Stimulated activated CD4-positive, alpha-beta T cell treated with anti-CD3 and anti-CD28 coated beads, Interleukin-1b, Interleukin-23, amount 100 ng/mL, for 1 hour (primary cell): ENCODE measurements around the gene TNFAIP1.
"Not testable (repeated sequence)": the region's sequence is repeated elsewhere in the genome, so short reads cannot be mapped to it uniquely, and the experiment has no call there.

ENCODE experiments used
- DNase-seq, 2 donors: peaks; one replicate each; pipeline ENCODE4 v3.0.0-alpha.2; 2020; ENCODE audit warnings: low read depth in 2 of 2

Gene TNFAIP1

GRCh38 chr17:28324781-28325180 is 10.8 kb upstream of the TNFAIP1 start:
- no peak for DNase-seq

GRCh38 chr17:28325211-28325610 is 10.3 kb upstream of the TNFAIP1 start:
- DNase-seq, result no peak

- DNase-seq, result no peak
These were observed 9.4 kb upstream of the TNFAIP1 start for GRCh38 chr17:28326114-28326513.

GRCh38 chr17:28327031-28327607 is 8.4 kb upstream of the TNFAIP1 start:
- DNase-seq, result no peak

- DNase-seq, result no peak
These were observed 7.9 kb upstream of the TNFAIP1 start for GRCh38 chr17:28327709-28328108.

- DNase-seq, result no peak
These were observed 7.2 kb upstream of the TNFAIP1 start for GRCh38 chr17:28328325-28328724.

GRCh38 chr17:28330671-28331070 is 4.9 kb upstream of the TNFAIP1 start:
- DNase-seq, result no peak

- DNase-seq, result no peak
These were observed 3.6 kb upstream of the TNFAIP1 start for GRCh38 chr17:28331891-28332420.

GRCh38 chr17:28333083-28333746 is 2.3 kb upstream of the TNFAIP1 start:
- no peak for DNase-seq

GRCh38 chr17:28334171-28334570 is 1.4 kb upstream of the TNFAIP1 start:
- no peak for DNase-seq

GRCh38 chr17:28334666-28335200 is 828 bp upstream of the TNFAIP1 start:
- DNase-seq, result no peak

- DNase-seq, result no peak
These were observed 654 bp downstream of the TNFAIP1 start for GRCh38 chr17:28335959-28336871.

- no peak for DNase-seq
These were observed 2.7 kb downstream of the TNFAIP1 start for GRCh38 chr17:28338056-28338768.

GRCh38 chr17:28338769-28339212 is 3.2 kb downstream of the TNFAIP1 start:
- DNase-seq, result not testable (repeated sequence)

GRCh38 chr17:28339431-28339830 is 3.9 kb downstream of the TNFAIP1 start:
- no peak for DNase-seq

GRCh38 chr17:28340374-28340773 is 4.8 kb downstream of the TNFAIP1 start:
- no peak for DNase-seq

GRCh38 chr17:28341516-28341915 is 6.0 kb downstream of the TNFAIP1 start:
- DNase-seq, result no peak

GRCh38 chr17:28342313-28342712 is 6.8 kb downstream of the TNFAIP1 start:
- DNase-seq, result no peak

GRCh38 chr17:28343491-28343932 is 8.0 kb downstream of the TNFAIP1 start:
- no peak for DNase-seq

GRCh38 chr17:28344011-28344410 is 8.4 kb downstream of the TNFAIP1 start:
- DNase-seq, result no peak

GRCh38 chr17:28344435-28344901 is 8.9 kb downstream of the TNFAIP1 start:
- DNase-seq, result no peak
